GM20000 (cell line): ENCODE results near the gene KIRREL2.
"Not testable (repeated sequence)": the region's sequence is repeated elsewhere in the genome, so short reads cannot be mapped to it uniquely, and the experiment has no call there.

Experiments
- DNase-seq: peaks from one replicate; pipeline ENCODE4 v3.0.0; 2012; ENCODE audit warnings: low spot score
- TF ChIP-seq, protein P1 (sequence below): IDR thresholded peaks from 2 replicates; pipeline ENCODE4 v1.5.1; 2012; ENCODE audit warnings: mild to moderate bottlenecking, control low read depth; ENCODE audit errors: extremely low read depth, missing control alignments

The KIRREL2 gene

GRCh38 chr19:35868823-35869326 is 12.2 kb downstream of the KIRREL2 start:
- TF ChIP-seq, protein P1, sequence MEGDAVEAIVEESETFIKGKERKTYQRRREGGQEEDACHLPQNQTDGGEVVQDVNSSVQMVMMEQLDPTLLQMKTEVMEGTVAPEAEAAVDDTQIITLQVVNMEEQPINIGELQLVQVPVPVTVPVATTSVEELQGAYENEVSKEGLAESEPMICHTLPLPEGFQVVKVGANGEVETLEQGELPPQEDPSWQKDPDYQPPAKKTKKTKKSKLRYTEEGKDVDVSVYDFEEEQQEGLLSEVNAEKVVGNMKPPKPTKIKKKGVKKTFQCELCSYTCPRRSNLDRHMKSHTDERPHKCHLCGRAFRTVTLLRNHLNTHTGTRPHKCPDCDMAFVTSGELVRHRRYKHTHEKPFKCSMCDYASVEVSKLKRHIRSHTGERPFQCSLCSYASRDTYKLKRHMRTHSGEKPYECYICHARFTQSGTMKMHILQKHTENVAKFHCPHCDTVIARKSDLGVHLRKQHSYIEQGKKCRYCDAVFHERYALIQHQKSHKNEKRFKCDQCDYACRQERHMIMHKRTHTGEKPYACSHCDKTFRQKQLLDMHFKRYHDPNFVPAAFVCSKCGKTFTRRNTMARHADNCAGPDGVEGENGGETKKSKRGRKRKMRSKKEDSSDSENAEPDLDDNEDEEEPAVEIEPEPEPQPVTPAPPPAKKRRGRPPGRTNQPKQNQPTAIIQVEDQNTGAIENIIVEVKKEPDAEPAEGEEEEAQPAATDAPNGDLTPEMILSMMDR = no peak
- DNase-seq = no peak

- peak; percentile 91 for DNase-seq
- TF ChIP-seq, protein P1 = no peak
Measured at GRCh38 chr19:35869327-35870123, 12.8 kb downstream of the KIRREL2 start.

DNA sequence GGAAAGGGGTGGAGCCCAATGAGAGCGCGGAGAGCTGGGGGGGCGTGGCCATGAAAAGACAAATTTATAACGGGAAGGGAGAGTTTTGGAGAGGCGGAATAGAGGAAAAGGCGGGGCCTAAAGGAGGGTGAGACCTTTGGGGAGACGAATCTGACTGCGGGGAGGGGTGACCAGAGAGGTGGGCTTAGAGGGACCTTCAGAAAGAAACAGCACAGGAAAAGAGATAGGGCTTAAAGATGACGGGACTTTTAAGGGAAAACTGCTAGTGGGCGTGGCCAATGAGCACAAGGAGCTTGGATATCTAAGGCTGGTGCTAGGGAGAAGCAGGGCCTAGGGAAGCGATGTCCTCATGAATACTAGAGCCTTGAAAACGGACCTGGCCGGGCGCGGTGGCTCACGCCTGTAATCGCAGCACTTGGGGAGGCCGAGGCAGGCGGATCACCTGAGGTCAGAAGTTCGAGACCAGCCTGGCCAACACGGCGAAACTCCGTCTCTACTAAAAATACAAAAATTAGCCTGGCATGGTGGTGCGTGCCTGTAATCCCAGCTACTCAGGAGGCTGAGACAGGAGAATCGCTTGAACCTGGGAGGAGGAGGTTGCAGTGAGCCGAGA is 13.5 kb downstream of the KIRREL2 start:
- DNase-seq = not testable (repeated sequence)

- DNase-seq = no peak
- TF ChIP-seq, protein P1 = no peak
Measured at GRCh38 chr19:35870798-35871197, 14.1 kb downstream of the KIRREL2 start.

DNA sequence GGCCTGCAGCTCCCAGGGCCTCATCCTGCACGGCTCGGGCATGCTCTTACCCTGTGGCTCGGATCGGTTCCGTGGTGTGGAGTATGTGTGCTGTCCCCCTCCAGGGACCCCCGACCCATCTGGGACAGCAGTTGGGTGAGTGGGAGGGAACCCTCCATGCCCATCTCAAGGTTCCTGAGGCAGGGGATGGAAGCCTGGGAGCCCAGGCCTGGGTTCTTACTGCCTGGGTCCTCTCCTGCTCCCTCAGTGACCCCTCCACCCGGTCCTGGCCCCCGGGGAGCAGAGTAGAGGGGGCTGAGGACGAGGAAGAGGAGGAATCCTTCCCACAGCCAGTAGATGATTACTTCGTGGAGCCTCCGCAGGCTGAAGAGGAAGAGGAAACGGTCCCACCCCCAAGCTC is 14.9 kb downstream of the KIRREL2 start:
- DNase-seq = no peak
- TF ChIP-seq, protein P1 = no peak

DNA sequence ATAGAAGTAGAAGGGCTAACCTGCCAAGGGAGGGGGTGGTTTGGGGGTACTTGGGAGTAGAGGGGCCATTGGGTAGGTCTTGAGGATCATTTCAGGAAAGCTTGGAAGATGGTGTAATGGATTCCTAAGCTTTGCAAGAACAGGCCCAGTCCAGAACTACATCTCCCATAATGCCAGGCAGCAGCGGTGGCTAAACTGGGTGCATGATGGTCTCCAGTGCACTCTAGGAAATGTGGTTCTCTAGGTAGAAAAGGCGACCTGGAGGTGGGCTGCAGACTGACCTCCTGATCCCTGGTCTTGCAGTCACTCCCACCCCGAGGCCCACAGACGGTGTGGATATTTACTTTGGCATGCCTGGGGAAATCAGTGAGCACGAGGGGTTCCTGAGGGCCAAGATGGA is 15.5 kb downstream of the KIRREL2 start:
- TF ChIP-seq, protein P1 = no peak
- no peak for DNase-seq

GRCh38 chr19:35874392-35874930 is 17.8 kb downstream of the KIRREL2 start:
- TF ChIP-seq, protein P1 = no peak
- DNase-seq = no peak
